GM10266 (cell line): ENCODE measurements around the gene LARP4B.

Experiments used
- DNase-seq: peaks from one replicate; pipeline ENCODE4 v3.0.0; 2012; ENCODE audit errors: extremely low spot score
- TF ChIP-seq, protein P1 (sequence below): IDR thresholded peaks from 2 replicates; pipeline ENCODE4 v1.5.1; 2012; ENCODE audit warnings: mild to moderate bottlenecking, low read depth; ENCODE audit not compliant: control insufficient read depth, insufficient read depth; ENCODE audit errors: missing control alignments

Gene LARP4B

DNA sequence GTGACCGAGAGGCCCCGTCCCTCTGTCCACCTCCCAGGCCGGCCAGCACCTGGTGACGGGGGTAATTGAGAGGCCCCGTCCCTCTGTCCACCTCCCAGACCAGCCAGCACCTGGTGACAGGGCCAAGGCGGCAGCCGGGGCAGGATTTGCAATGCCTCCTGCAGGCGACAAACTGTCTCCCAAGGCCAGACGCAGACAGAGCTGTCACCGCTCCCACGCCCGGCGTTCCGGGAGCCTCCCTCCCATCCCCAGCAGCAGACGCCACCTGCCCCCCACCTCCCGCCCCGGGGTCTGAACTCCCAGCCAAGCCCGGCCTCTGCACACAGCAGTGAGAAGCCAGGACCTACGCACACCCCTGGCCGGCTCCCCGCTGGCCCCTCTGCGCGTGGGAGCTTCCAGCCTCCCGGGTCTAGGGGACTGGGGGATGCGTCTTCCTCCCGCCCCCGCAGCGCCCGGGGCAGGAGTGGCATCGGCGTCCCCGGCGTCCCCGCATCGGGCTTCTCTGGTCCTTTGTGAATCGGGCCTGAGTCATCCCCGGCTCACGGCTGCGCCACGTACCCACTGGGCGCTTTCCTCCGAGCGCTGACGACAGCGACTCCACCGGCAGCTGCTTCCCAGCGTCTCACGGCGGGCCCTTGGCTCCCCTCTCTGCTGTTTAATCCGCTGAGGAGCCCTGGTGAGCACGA lies 147.0 kb downstream of the LARP4B start:
- peak; percentile 20 for DNase-seq
- TF ChIP-seq, protein P1, sequence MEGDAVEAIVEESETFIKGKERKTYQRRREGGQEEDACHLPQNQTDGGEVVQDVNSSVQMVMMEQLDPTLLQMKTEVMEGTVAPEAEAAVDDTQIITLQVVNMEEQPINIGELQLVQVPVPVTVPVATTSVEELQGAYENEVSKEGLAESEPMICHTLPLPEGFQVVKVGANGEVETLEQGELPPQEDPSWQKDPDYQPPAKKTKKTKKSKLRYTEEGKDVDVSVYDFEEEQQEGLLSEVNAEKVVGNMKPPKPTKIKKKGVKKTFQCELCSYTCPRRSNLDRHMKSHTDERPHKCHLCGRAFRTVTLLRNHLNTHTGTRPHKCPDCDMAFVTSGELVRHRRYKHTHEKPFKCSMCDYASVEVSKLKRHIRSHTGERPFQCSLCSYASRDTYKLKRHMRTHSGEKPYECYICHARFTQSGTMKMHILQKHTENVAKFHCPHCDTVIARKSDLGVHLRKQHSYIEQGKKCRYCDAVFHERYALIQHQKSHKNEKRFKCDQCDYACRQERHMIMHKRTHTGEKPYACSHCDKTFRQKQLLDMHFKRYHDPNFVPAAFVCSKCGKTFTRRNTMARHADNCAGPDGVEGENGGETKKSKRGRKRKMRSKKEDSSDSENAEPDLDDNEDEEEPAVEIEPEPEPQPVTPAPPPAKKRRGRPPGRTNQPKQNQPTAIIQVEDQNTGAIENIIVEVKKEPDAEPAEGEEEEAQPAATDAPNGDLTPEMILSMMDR = no peak

DNA sequence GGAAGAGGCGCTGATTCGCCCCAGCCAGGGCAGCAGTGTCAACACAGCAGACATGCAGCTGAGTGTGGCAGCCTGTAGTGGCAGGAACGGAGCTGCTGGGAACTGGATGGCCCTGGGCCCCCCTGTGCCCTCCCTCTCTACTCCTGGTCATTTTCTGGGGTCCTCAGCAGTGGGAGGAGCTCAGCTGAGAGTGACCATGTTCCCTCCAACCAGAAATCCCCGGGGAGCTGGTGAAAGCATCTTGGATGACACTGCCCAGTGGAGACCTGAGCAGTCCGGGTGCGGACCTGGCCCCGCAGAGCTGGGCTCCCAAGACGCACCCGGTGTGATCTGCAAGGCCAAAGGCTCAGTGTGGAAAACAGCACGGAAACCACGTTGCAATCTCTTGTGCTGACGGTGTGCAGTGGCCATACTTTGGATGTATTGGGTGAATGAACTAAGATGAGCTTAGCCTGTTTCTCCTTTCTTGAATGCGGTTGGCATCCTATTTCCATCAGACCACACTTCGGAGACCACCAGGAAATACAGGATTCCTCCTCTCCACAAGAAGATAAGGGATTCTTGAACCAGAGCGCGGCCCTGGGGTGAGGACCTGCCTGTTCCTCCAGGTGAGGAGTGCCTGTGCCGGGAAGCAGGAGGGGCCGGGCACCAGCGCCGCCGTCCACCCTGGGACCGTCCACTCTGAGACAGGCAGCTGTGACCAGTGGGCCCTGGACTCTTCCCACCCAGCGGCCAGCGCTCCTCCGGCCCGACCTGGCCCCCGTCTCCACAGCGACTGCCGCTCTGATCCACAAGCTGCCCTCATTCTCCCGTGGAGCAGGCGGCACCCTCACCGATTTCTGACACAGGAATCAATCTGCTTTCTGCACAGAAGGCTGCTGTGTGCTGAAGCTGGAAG lies 148.5 kb downstream of the LARP4B start:
- TF ChIP-seq, protein P1 = no peak
- DNase-seq = no peak

DNA sequence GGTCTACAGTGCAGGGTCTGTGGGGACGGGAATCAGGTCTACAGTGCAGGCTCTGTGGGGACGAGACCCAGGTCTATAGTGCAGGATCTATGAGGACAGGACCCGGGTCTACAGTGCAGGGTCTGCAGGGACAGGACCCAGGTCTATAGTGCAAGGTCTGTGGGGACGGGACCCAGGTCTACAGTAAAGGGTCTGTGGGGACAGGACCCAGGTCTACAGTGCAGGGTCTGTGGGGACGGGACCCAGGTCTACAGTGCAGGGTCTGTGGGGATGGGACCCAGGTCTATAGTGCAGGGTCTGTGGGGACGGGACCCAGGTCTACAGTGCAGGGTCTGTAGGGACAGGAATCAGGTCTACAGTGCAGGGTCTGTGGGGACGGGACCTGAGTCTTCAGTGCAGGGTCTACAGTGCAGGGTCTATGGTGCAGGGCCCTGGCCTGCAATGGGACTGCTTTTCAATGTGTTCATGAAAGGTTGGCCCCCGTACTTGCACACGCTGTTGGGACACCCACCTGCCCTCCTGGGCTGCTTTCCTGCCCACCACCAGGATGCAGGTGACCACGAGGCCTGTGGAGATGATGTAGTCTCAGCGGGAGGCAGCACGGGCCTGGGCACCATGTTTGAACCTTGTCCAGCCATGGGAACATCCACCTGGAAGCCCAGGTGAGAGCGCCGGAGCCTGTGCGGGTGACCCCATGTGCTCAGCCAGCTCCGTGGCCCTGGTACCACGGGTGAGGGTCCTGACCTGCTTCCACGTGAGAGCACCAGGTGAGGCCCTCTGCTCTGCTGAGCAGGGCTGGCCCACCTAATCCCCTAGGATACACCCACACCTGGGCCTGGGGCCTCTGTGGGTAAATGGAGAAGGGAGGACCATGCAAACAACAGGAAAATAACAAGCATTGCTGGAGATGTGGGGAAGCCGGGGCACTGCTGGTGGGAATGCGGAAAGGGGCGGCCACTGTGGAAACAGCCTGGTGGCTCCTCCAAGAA lies 150.7 kb downstream of the LARP4B start:
- peak; percentile 13 for DNase-seq
- TF ChIP-seq, protein P1 = no peak

DNA sequence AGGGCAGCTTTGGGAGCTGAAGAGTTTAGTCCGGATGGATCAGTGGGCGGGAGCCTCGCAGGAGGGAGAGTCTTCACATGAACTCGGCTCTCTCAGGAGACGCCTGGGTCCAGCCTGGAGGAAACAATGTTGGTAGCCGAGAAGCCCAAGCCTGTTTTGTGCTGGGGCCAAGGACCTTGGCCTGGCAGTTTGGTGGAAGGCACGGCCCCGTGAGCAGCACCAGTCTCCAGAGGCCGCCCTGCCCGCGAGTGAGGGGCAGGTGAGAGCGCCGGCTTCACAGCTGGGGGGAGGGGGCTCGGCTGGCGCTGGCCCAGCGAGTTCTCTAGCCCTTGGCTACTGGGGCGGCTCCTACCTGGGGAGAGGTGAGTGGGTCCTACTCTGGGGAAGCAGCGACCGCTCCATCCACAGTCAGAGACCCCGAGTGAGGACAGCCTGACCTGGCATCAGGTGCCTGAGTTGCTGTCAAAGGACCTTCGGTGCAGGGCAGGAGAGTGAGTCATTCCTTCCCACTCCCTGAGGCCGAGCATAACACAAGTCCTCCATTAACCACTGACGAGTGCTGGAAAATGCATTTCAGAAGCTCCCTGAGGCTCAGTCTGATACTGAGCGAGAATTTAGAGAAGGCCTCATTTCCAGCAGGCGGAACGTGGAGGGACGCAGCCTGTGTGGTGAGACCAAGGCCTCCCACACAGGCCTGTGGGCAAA lies 152.7 kb downstream of the LARP4B start:
- TF ChIP-seq, protein P1 = no peak
- peak; percentile 9 for DNase-seq

DNA sequence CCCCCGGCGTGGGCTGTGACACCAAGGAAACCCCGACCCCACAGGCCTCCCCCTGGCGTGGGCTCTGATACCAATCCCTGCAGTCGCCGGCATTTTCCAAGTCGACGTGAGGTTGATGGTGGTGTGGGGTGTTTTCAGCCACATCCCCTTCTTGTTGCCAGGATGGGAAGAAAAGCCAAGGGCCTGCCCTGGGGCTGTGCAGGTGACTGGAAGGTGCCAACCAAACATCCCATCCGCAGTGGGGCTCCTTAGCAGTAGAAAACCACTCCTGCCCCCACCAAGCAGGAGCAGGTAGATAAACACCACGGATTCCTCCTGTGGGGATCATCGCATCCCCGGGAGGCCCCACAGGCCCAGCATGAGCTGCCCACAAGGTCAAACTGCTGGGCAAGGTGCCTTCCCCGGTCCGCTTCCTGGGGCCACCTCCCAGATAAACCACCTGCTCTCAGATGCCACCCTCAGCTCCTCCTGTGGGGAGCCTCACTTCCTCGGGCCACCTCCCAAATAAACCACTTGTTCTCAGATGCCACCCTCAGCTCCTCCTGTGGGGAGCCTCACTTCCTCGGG lies 153.5 kb downstream of the LARP4B start:
- TF ChIP-seq, protein P1 = no peak
- peak; percentile 18 for DNase-seq

DNA sequence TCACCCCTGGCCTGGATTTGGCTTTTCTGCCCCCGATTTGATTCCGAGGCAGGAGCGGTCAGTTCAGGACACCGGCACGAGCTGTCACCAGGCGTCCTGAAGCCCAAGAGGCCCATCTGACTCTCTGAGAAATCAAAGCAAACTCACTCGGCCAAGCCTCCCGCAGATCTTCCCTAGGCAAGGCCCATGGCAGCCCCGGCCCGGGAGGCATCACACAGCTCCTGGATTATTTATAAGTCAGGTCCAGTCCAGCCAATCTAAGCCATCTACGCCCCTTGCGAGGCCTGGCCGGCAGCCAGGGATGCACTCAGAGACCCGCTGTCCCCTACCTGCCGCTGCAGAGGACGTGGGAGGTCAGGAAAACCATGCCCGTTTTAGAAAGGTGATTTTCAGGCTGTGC lies 154.7 kb downstream of the LARP4B start:
- DNase-seq = peak; percentile 12
- TF ChIP-seq, protein P1 = no peak
